ENCODE measurements around the gene GOLGA8B. TPM values are rescaled to one million over a fixed set of nuclear protein-coding genes. Genes with fewer than 3 reads are reported as not detected.

GOLGA8B gene
- total RNA-seq, result 14.9 and 31.8 TPM in 2 replicates

GRCh38 chr15:34583399-34584329 is at the start of gene GOLGA8B:
GOLGA8B (minus strand) TSS chr15:34583651; CDS start chr15:34535912, 47,739 bp downstream.

Small RNAs within 50 kb of the gene (small RNA-seq; reads per million reads assigned to genes)
- not detected for gene RF00425

Other genes starting within 250 kb of the GOLGA8B start
- 15.3 and 21.7 TPM in 2 replicates for gene SLC12A6, start 245.9 kb downstream of the GOLGA8B start, total RNA-seq
- 124 and 134 TPM in 2 replicates for gene NOP10, start 240.5 kb downstream of the GOLGA8B start, total RNA-seq
- gene NUTM1, start 240.3 kb downstream of the GOLGA8B start, total RNA-seq, result not detected in 2 replicates
- gene LPCAT4, start 216.5 kb downstream of the GOLGA8B start, total RNA-seq, result 5.7 and 8.4 TPM in 2 replicates
- gene GOLGA8A, start 145.8 kb downstream of the GOLGA8B start, total RNA-seq, result 12.3 and 26.1 TPM in 2 replicates
- under 0.01 and 0.12 TPM in 2 replicates for gene GJD2, start 171.3 kb upstream of the GOLGA8B start, total RNA-seq
- gene ACTC1, start 211.9 kb upstream of the GOLGA8B start, total RNA-seq, result 1.6 and 13.5 TPM in 2 replicates